BJ (cell line): ENCODE results near the gene PRR23A. TPM values are rescaled to one million over a fixed set of nuclear protein-coding genes. Genes with fewer than 3 reads are reported as not detected.

Source experiments
- CTCF ChIA-PET: fragments of 350-600 bp; formaldehyde crosslinking; extraction: SDS; loops from one replicate; lab custom pipeline; 2021; ENCODE audit warnings: antibody characterized with exemption, inconsistent platforms; lab: Yijun Ruan, JAX
- POLR2A ChIA-PET: fragments of 300-600 bp; sonication (Branson Sonifier 250); formaldehyde crosslinking; extraction: SDS; loops from one replicate; lab custom pipeline; 2021; ENCODE audit warnings: antibody characterized with exemption; lab: Charles Lee
- DNase-seq: peaks from one replicate; pipeline ENCODE4 v3.0.0-alpha.2; 2011; ENCODE audit warnings: low read depth
- H3K27me3 ChIP-seq: 2 replicates; pipeline ENCODE4 v1.6.0; 2011; ENCODE audit warnings: low read length; ENCODE audit not compliant: control insufficient read depth, insufficient read depth
- H3K36me3 ChIP-seq: 2 replicates; pipeline ENCODE4 v1.5.1; 2011; ENCODE audit warnings: low read length; ENCODE audit not compliant: control insufficient read depth, insufficient read depth
- H3K4me3 ChIP-seq: 2 replicates; pipeline ENCODE4 v1.5.1; 2011; ENCODE audit warnings: low read depth, mild to moderate bottlenecking, control low read depth, low read length
- CTCF ChIP-seq: IDR thresholded peaks from 2 replicates; pipeline ENCODE4 v1.5.1; 2011; ENCODE audit warnings: low read depth, mild to moderate bottlenecking, control low read depth, inconsistent platforms, low read length, moderate library complexity; ENCODE audit not compliant: insufficient read depth
- polyA plus RNA-seq: library from polyadenylated mRNA; depleted of rRNA; stranded (reverse); fragments of >200 nt; gene quantifications from 2 replicates; pipeline ENCODE4 v1.2.3, GENCODE V29; 2011

The PRR23A gene
- polyA plus RNA-seq, 1 experiment, result not detected

GRCh38 chr3:139020036-139020867, 14.2 kb upstream of the PRR23A start:
- H3K4me3 ChIP-seq, result no peak overlapping the region
- no peaks in the 10 kb centered on the region for H3K27me3 ChIP-seq
- POLR2A ChIA-PET, result no interaction called here
- H3K36me3 ChIP-seq, result no peaks in the 10 kb centered on the region
- DNase-seq, result no peak
- no peak for TF ChIP-seq CTCF
- CTCF ChIA-PET, result interaction anchor here (1.1 kb wide), 1 partner anchor 37 kb away, joined by 4 read pairs; no protein-coding TSS in a partner anchor

GRCh38 chr3:139016430-139017048, 10.5 kb upstream of the PRR23A start:
- no peak for TF ChIP-seq CTCF
- Histone ChIP-seq H3K27me3 (no peaks in the 10 kb centered on the region), H3K36me3 (no peaks in the 10 kb centered on the region), H3K4me3 (no peak overlapping the region)
- POLR2A ChIA-PET, result no interaction called here
- CTCF ChIA-PET, result no interaction called here
- DNase-seq, result no peak

GRCh38 chr3:139005356-139005993, 593 bp downstream of the PRR23A start:
- Histone ChIP-seq H3K4me3 (no peak overlapping the region), H3K27me3 (no peaks in the 10 kb centered on the region; the same call in 1 of the 2 replicates), H3K36me3 (no peaks in the 10 kb centered on the region)
- DNase-seq, result no peak
- POLR2A ChIA-PET, result no interaction called here
- CTCF ChIA-PET, result no interaction called here
- TF ChIP-seq CTCF, result no peak

GRCh38 chr3:138995706-138996105, 10.4 kb downstream of the PRR23A start:
- Histone ChIP-seq H3K4me3 (no peak overlapping the region), H3K27me3 (no peaks in the 10 kb centered on the region), H3K36me3 (no peaks in the 10 kb centered on the region)
- POLR2A ChIA-PET, result no interaction called here
- no peak for DNase-seq
- no peak for TF ChIP-seq CTCF
- CTCF ChIA-PET, result no interaction called here

GRCh38 chr3:138987181-138987580, 18.9 kb downstream of the PRR23A start:
- no peak for DNase-seq
- H3K36me3 ChIP-seq, result no peaks in the 10 kb centered on the region
- ChIA-PET CTCF (no interaction called here), POLR2A (no interaction called here)
- H3K27me3 ChIP-seq, result peaks cover 2% of the 10 kb centered on the region
- TF ChIP-seq CTCF, result no peak
- H3K4me3 ChIP-seq, result no peak overlapping the region
